ENCODE data around the gene QPRT. TPM values are rescaled to one million over a fixed set of nuclear protein-coding genes. Genes with fewer than 3 reads are reported as not detected.
"Not testable (repeated sequence)": the region's sequence is repeated elsewhere in the genome, so short reads cannot be mapped to it uniquely, and the experiment has no call there.

QPRT gene
- total and polyA plus RNA-seq, 4 donors: 15.8 to 52.0 (median 39.8) TPM

- Histone ChIP-seq H3K9me3 (ENCODE audit: control insufficient read depth, insufficient read depth, low read length) (no peaks in the 10 kb centered on the region), H3K4me3 (ENCODE audit: low read depth, low read length) (no peak overlapping the region), H3K36me3 (ENCODE audit: control insufficient read depth, insufficient read depth, low read length) (peaks cover 7% of the 10 kb centered on the region), H3K27ac (ENCODE audit: low read depth, low read length) (no peak overlapping the region), H3K4me1 (ENCODE audit: control insufficient read depth, insufficient read depth, low read length) (peaks cover 10% of the 10 kb centered on the region), H3K27me3 (ENCODE audit: control insufficient read depth, insufficient read depth, low read length) (no peaks in the 10 kb centered on the region)
- no CpG with 5 or more reads among the region's 2 CpGs for WGBS (ENCODE audit: insufficient coverage)
- no peak for DNase-seq (ENCODE audit: low read depth in 4 of 6, low spot score in 6 of 6)
Observed at GRCh38 chr16:29687755-29688154, 8.8 kb downstream of the QPRT start.

- Histone ChIP-seq H3K27me3 (ENCODE audit: control insufficient read depth, insufficient read depth, low read length) (no peaks in the 10 kb centered on the region), H3K27ac (ENCODE audit: low read depth, low read length) (no peak overlapping the region), H3K4me3 (ENCODE audit: low read depth, low read length) (no peak overlapping the region), H3K9me3 (ENCODE audit: control insufficient read depth, insufficient read depth, low read length) (no peaks in the 10 kb centered on the region), H3K4me1 (ENCODE audit: control insufficient read depth, insufficient read depth, low read length) (peaks cover 10% of the 10 kb centered on the region), H3K36me3 (ENCODE audit: control insufficient read depth, insufficient read depth, low read length) (peaks cover 7% of the 10 kb centered on the region)
- DNase-seq (ENCODE audit: low read depth in 4 of 6, low spot score in 6 of 6): no peak
- 90% methylated on average over 5 of the region's 5 CpGs for WGBS (ENCODE audit: insufficient coverage)
Observed at GRCh38 chr16:29688172-29688571, 9.2 kb downstream of the QPRT start.

- H3K36me3 ChIP-seq (ENCODE audit: control insufficient read depth, insufficient read depth, low read length); H3K4me1 ChIP-seq (ENCODE audit: control insufficient read depth, insufficient read depth, low read length); DNase-seq (ENCODE audit: low read depth in 4 of 6, low spot score in 6 of 6); H3K4me3 ChIP-seq (ENCODE audit: low read depth, low read length); H3K27me3 ChIP-seq (ENCODE audit: control insufficient read depth, insufficient read depth, low read length); H3K27ac ChIP-seq (ENCODE audit: low read depth, low read length); H3K9me3 ChIP-seq (ENCODE audit: control insufficient read depth, insufficient read depth, low read length): not testable (repeated sequence)
- 97% methylated on average over 11 of the region's 23 CpGs for WGBS (ENCODE audit: insufficient coverage)
Observed at GRCh38 chr16:29689490-29690351, 10.7 kb downstream of the QPRT start.

- WGBS (ENCODE audit: insufficient coverage): 99% methylated on average over 15 of the region's 26 CpGs
- H3K4me3 ChIP-seq (ENCODE audit: low read depth, low read length); H3K9me3 ChIP-seq (ENCODE audit: control insufficient read depth, insufficient read depth, low read length): not testable (repeated sequence)
Observed at GRCh38 chr16:29692606-29693005, 13.6 kb downstream of the QPRT start.

GRCh38 chr16:29694384-29695195 lies 15.6 kb downstream of the QPRT start:
- H3K27ac ChIP-seq (ENCODE audit: low read depth, low read length): no peak overlapping the region

More at GRCh38 chr16:29692606-29693005, 13.6 kb downstream of the QPRT start:
- peaks cover 15% of the 10 kb centered on the region for H3K36me3 ChIP-seq (ENCODE audit: control insufficient read depth, insufficient read depth, low read length)
- DNase-seq (ENCODE audit: low read depth in 4 of 6, low spot score in 6 of 6); H3K4me1 ChIP-seq (ENCODE audit: control insufficient read depth, insufficient read depth, low read length); H3K27me3 ChIP-seq (ENCODE audit: control insufficient read depth, insufficient read depth, low read length); H3K27ac ChIP-seq (ENCODE audit: low read depth, low read length): not testable (repeated sequence)

GRCh38 chr16:29695675-29696074 lies 16.7 kb downstream of the QPRT start:
- H3K4me3 ChIP-seq (ENCODE audit: low read depth, low read length); H3K9me3 ChIP-seq (ENCODE audit: control insufficient read depth, insufficient read depth, low read length); H3K4me1 ChIP-seq (ENCODE audit: control insufficient read depth, insufficient read depth, low read length); H3K27me3 ChIP-seq (ENCODE audit: control insufficient read depth, insufficient read depth, low read length); DNase-seq (ENCODE audit: low read depth in 4 of 6, low spot score in 6 of 6); H3K27ac ChIP-seq (ENCODE audit: low read depth, low read length): not testable (repeated sequence)
- 95% methylated on average over 2 of the region's 3 CpGs for WGBS (ENCODE audit: insufficient coverage)
- H3K36me3 ChIP-seq (ENCODE audit: control insufficient read depth, insufficient read depth, low read length): peaks cover 15% of the 10 kb centered on the region

More at GRCh38 chr16:29694384-29695195, 15.6 kb downstream of the QPRT start:
- Histone ChIP-seq H3K36me3 (ENCODE audit: control insufficient read depth, insufficient read depth, low read length) (peaks cover 15% of the 10 kb centered on the region), H3K4me1 (ENCODE audit: control insufficient read depth, insufficient read depth, low read length) (peaks cover 3% of the 10 kb centered on the region), H3K27me3 (ENCODE audit: control insufficient read depth, insufficient read depth, low read length) (no peaks in the 10 kb centered on the region), H3K4me3 (ENCODE audit: low read depth, low read length) (no peak overlapping the region), H3K9me3 (ENCODE audit: control insufficient read depth, insufficient read depth, low read length) (no peaks in the 10 kb centered on the region)
- peak in 2 of 6 donors; percentile 5 to 19 for DNase-seq (ENCODE audit: low read depth in 4 of 6, low spot score in 6 of 6)
- WGBS (ENCODE audit: insufficient coverage): 56% methylated on average over 25 of the region's 41 CpGs

GRCh38 chr16:29696881-29697331 lies 17.9 kb downstream of the QPRT start:
- Histone ChIP-seq H3K27me3 (ENCODE audit: control insufficient read depth, insufficient read depth, low read length) (no peaks in the 10 kb centered on the region), H3K27ac (ENCODE audit: low read depth, low read length) (no peak overlapping the region), H3K36me3 (ENCODE audit: control insufficient read depth, insufficient read depth, low read length) (peaks cover 15% of the 10 kb centered on the region), H3K4me1 (ENCODE audit: control insufficient read depth, insufficient read depth, low read length) (peaks cover 5% of the 10 kb centered on the region), H3K4me3 (ENCODE audit: low read depth, low read length) (no peak overlapping the region), H3K9me3 (ENCODE audit: control insufficient read depth, insufficient read depth, low read length) (no peaks in the 10 kb centered on the region)
- 91% methylated on average over 20 of the region's 21 CpGs for WGBS (ENCODE audit: insufficient coverage)
- DNase-seq (ENCODE audit: low read depth in 4 of 6, low spot score in 6 of 6): no peak

- Histone ChIP-seq H3K9me3 (ENCODE audit: control insufficient read depth, insufficient read depth, low read length) (no peaks in the 10 kb centered on the region), H3K27ac (ENCODE audit: low read depth, low read length) (no peak overlapping the region), H3K36me3 (ENCODE audit: control insufficient read depth, insufficient read depth, low read length) (peaks cover 15% of the 10 kb centered on the region), H3K4me3 (ENCODE audit: low read depth, low read length) (no peak overlapping the region), H3K4me1 (ENCODE audit: control insufficient read depth, insufficient read depth, low read length) (peaks cover 5% of the 10 kb centered on the region), H3K27me3 (ENCODE audit: control insufficient read depth, insufficient read depth, low read length) (no peaks in the 10 kb centered on the region)
- 97% methylated on average over 6 of the region's 7 CpGs for WGBS (ENCODE audit: insufficient coverage)
- no peak for DNase-seq (ENCODE audit: low read depth in 4 of 6, low spot score in 6 of 6)
Observed at GRCh38 chr16:29697391-29697790, 18.4 kb downstream of the QPRT start.

GRCh38 chr16:29698042-29698441 lies 19.1 kb downstream of the QPRT start:
- H3K4me3 ChIP-seq (ENCODE audit: low read depth, low read length): no peak overlapping the region
- no peaks in the 10 kb centered on the region for H3K9me3 ChIP-seq (ENCODE audit: control insufficient read depth, insufficient read depth, low read length)
- no peak overlapping the region for H3K27ac ChIP-seq (ENCODE audit: low read depth, low read length)
- H3K4me1 ChIP-seq (ENCODE audit: control insufficient read depth, insufficient read depth, low read length): peaks cover 5% of the 10 kb centered on the region
- no peak for DNase-seq (ENCODE audit: low read depth in 4 of 6, low spot score in 6 of 6)
- H3K36me3 ChIP-seq (ENCODE audit: control insufficient read depth, insufficient read depth, low read length): peaks cover 15% of the 10 kb centered on the region
- WGBS (ENCODE audit: insufficient coverage): no CpG with 5 or more reads among the region's 2 CpGs
- no peaks in the 10 kb centered on the region for H3K27me3 ChIP-seq (ENCODE audit: control insufficient read depth, insufficient read depth, low read length)
